SK-N-SH treated with all-trans-retinoic acid at 6 μM for 48 hours (cell line): ENCODE measurements around the gene FHDC1.
A peak's percentile ranks its signal among the peaks of the same experiment; 100 is the strongest.

Source experiments
- ATAC-seq: fragments of 200-7000 bp; cut with Tn5 transposase; 3 replicates; pipeline ENCODE4 v1.9.1; 2020; ENCODE audit warnings: mild to moderate bottlenecking, moderate library complexity
- CREB5 ChIP-seq: fragments of 250-450 bp; sonication (Bioruptor Pico); IDR thresholded peaks from 2 replicates; pipeline ENCODE4 v1.5.1; 2020; ENCODE audit warnings: low read depth, mild to moderate bottlenecking, moderate library complexity
- CSDC2 ChIP-seq: fragments of 250-450 bp; sonication (Bioruptor Pico); IDR thresholded peaks from 2 replicates; pipeline ENCODE4 v1.5.0; 2020; ENCODE audit warnings: mild to moderate bottlenecking, moderate library complexity
- CSRNP3 ChIP-seq: fragments of 250-450 bp; sonication (Bioruptor Pico); IDR thresholded peaks from 2 replicates; pipeline ENCODE4 v1.5.1; 2021; ENCODE audit warnings: mild to moderate bottlenecking, moderate library complexity
- GLIS3 ChIP-seq: fragments of 250-450 bp; sonication (Bioruptor Pico); IDR thresholded peaks from 2 replicates; pipeline ENCODE4 v1.5.0; 2020; ENCODE audit warnings: mild to moderate bottlenecking, moderate library complexity
- ISL1 ChIP-seq: fragments of 250-450 bp; sonication (Bioruptor Pico); IDR thresholded peaks from 2 replicates; pipeline ENCODE4 v2.1.2; 2022; ENCODE audit warnings: mild to moderate bottlenecking, moderate library complexity
- OSR1 ChIP-seq: fragments of 250-450 bp; sonication (Bioruptor Pico); IDR thresholded peaks from 2 replicates; pipeline ENCODE4 v1.8.0; 2022; ENCODE audit warnings: moderate library complexity, mild to moderate bottlenecking, inconsistent platforms
- PPARA ChIP-seq: fragments of 250-450 bp; sonication (Bioruptor Pico); IDR thresholded peaks from 2 replicates; pipeline ENCODE4 v1.5.0; 2020; ENCODE audit warnings: mild to moderate bottlenecking, borderline replicate concordance
- SNAI2 ChIP-seq: fragments of 250-450 bp; sonication (Bioruptor Pico); IDR thresholded peaks from 2 replicates; pipeline ENCODE4 v1.5.0; 2020; ENCODE audit warnings: mild to moderate bottlenecking, moderate library complexity
- TCF4 ChIP-seq: fragments of 250-450 bp; sonication (Bioruptor Pico); IDR thresholded peaks from 2 replicates; pipeline ENCODE4 v1.8.0; 2021; ENCODE audit warnings: mild to moderate bottlenecking, moderate library complexity, borderline replicate concordance
- TOX ChIP-seq: fragments of 250-450 bp; sonication (Bioruptor Pico); IDR thresholded peaks from 2 replicates; pipeline ENCODE4 v1.8.0; 2021; ENCODE audit warnings: mild to moderate bottlenecking, moderate library complexity, borderline replicate concordance
- ZC3H10 ChIP-seq: fragments of 250-450 bp; sonication (Bioruptor Pico); IDR thresholded peaks from 2 replicates; pipeline ENCODE4 v1.5.1; 2021; ENCODE audit warnings: mild to moderate bottlenecking, moderate library complexity
- ZFP3 ChIP-seq: fragments of 250-450 bp; sonication (Bioruptor Pico); IDR thresholded peaks from 2 replicates; pipeline ENCODE4 v1.5.0; 2020; ENCODE audit warnings: mild to moderate bottlenecking, moderate library complexity
- ZFP30 ChIP-seq: fragments of 450-650 bp; formaldehyde crosslinking; IDR thresholded peaks from 2 replicates; pipeline ENCODE4 v1.5.0; 2022; ENCODE audit warnings: mild to moderate bottlenecking, moderate library complexity
- ZNF70 ChIP-seq: fragments of 450-650 bp; formaldehyde crosslinking; IDR thresholded peaks from 2 replicates; pipeline ENCODE4 v1.5.0; 2020; ENCODE audit warnings: mild to moderate bottlenecking, moderate library complexity
- ZNF8 ChIP-seq: fragments of 450-650 bp; formaldehyde crosslinking; IDR thresholded peaks from 2 replicates; pipeline ENCODE4 v1.5.0; 2020; ENCODE audit warnings: mild to moderate bottlenecking, moderate library complexity
- TF ChIP-seq, protein P1 (sequence below): fragments of 250-450 bp; sonication (Bioruptor Pico); IDR thresholded peaks from 2 replicates; pipeline ENCODE4 v1.5.0; 2020; ENCODE audit warnings: mild to moderate bottlenecking, moderate library complexity
- TF ChIP-seq, protein P2 (sequence below): fragments of 250-450 bp; sonication (Bioruptor Pico); IDR thresholded peaks from 2 replicates; pipeline ENCODE4 v1.8.0; 2020; ENCODE audit warnings: mild to moderate bottlenecking, moderate library complexity, borderline replicate concordance

The FHDC1 gene

DNA sequence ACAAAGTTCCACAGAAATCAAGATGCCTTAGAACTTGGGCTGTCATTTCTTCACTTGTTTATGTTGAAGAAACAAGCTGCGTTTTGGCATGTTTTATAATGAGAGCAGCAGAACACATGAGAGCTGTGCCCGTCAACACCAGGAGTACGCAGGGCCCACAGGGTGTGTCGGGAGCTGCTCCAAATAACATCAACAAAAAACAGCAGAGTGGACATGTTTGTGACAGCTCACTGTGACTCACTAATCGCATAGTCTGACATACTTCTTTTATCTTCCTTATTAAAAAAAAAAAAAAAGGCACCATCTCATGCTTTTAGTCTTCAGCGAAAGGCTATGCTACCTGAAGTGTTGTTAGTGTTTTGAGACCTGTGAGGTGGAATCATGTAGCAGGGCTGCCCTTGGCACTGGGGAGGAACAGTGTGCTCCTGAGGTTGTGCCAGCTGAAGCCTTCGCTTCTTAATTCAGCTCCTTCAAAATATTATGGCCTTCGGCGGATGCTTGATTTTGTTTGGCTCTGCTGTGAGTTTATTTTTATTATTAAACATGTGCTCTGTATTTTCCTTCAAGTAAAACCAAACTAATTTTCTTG, 32.8 kb downstream of the FHDC1 start (continued):
- TF ChIP-seq, protein P1, sequence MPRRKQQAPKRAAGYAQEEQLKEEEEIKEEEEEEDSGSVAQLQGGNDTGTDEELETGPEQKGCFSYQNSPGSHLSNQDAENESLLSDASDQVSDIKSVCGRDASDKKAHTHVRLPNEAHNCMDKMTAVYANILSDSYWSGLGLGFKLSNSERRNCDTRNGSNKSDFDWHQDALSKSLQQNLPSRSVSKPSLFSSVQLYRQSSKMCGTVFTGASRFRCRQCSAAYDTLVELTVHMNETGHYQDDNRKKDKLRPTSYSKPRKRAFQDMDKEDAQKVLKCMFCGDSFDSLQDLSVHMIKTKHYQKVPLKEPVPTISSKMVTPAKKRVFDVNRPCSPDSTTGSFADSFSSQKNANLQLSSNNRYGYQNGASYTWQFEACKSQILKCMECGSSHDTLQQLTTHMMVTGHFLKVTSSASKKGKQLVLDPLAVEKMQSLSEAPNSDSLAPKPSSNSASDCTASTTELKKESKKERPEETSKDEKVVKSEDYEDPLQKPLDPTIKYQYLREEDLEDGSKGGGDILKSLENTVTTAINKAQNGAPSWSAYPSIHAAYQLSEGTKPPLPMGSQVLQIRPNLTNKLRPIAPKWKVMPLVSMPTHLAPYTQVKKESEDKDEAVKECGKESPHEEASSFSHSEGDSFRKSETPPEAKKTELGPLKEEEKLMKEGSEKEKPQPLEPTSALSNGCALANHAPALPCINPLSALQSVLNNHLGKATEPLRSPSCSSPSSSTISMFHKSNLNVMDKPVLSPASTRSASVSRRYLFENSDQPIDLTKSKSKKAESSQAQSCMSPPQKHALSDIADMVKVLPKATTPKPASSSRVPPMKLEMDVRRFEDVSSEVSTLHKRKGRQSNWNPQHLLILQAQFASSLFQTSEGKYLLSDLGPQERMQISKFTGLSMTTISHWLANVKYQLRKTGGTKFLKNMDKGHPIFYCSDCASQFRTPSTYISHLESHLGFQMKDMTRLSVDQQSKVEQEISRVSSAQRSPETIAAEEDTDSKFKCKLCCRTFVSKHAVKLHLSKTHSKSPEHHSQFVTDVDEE (CRISPR knock-in tag) = no peak

DNA sequence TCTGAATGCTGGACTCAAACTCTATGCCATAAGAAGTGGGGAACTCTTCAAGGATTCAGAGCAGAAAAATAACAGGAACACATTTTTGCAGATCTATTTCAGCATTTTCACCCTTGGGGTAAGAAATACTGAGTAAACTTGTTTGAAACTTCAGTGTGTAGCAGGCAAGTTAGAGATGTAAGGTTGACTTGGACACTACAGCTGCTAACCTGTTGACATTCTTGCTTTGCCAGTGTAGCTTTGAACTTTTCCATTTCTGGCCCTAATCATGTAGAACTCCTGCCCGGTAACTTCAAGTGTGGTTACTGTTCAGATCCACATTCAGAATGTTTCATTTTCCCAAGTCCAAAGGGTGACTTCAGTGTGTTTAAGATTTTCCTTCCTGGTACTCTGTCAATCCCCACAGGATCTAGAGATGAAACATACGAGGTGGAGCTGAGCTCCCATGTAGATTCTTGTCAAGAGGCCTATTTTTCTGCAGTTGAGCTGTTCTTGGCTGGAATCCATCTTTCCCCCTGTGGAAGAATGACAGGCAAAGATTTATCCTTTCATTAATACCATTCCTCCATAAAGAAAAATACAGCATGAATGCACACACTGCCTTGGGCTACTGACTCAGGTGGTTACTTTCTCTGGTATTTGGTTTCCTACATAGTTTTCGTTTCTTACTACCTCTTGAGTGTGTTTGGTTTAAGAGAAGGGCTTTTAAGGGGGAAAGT, 34.1 kb downstream of the FHDC1 start:
- TF ChIP-seq SNAI2 (CRISPR knock-in tag) (no peak), ISL1 (CRISPR knock-in tag) (peak; percentile 64), ZFP30 (CRISPR knock-in tag) (no peak)
- ATAC-seq = peak; percentile 35; the same call in 2 of the 3 replicates

GRCh38 chr4:152971053-152971452, 34.9 kb downstream of the FHDC1 start:
- no peak for ATAC-seq
- TF ChIP-seq GLIS3 (no peak), CSRNP3 (no peak), ZNF70 (no peak), ZC3H10 (CRISPR knock-in tag) (no peak), SNAI2 (CRISPR knock-in tag) (no peak), OSR1 (CRISPR knock-in tag) (no peak), CSDC2 (no peak), ISL1 (CRISPR knock-in tag) (no peak), TOX (CRISPR knock-in tag) (no peak), ZNF8 (CRISPR knock-in tag) (no peak), TCF4 (CRISPR knock-in tag) (no peak), ZFP3 (no peak), CREB5 (CRISPR knock-in tag) (no peak), PPARA (no peak)
- TF ChIP-seq, protein P2, sequence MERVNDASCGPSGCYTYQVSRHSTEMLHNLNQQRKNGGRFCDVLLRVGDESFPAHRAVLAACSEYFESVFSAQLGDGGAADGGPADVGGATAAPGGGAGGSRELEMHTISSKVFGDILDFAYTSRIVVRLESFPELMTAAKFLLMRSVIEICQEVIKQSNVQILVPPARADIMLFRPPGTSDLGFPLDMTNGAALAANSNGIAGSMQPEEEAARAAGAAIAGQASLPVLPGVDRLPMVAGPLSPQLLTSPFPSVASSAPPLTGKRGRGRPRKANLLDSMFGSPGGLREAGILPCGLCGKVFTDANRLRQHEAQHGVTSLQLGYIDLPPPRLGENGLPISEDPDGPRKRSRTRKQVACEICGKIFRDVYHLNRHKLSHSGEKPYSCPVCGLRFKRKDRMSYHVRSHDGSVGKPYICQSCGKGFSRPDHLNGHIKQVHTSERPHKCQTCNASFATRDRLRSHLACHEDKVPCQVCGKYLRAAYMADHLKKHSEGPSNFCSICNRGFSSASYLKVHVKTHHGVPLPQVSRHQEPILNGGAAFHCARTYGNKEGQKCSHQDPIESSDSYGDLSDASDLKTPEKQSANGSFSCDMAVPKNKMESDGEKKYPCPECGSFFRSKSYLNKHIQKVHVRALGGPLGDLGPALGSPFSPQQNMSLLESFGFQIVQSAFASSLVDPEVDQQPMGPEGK (CRISPR knock-in tag) = no peak
- TF ChIP-seq, protein P1 (CRISPR knock-in tag) = no peak
- TF ChIP-seq, all 23 proteins: peak for 0
